Caco-2 (cell line): ENCODE measurements around the gene ZNF680. TPM values are rescaled to one million over a fixed set of nuclear protein-coding genes. Genes with fewer than 3 reads are reported as not detected.

Experiments
- BruUV-seq: library from RNA; stranded (reverse); fragments of 400-500 nt; replicated peaks from 2 replicates; lab custom pipeline; 2021; lab: Mats Ljungman, UMichigan
- CTCF ChIA-PET: fragments of 300-600 bp; sonication (Branson Sonifier 250); formaldehyde crosslinking; loops from one replicate; lab custom pipeline; 2022; ENCODE audit warnings: antibody characterized with exemption; lab: Charles Lee
- POLR2A ChIA-PET: fragments of 300-600 bp; sonication (Branson Sonifier 250); formaldehyde crosslinking; loops from one replicate; lab custom pipeline; 2022; ENCODE audit warnings: antibody characterized with exemption; lab: Charles Lee
- DNase-seq, 2 experiments: peaks; one replicate each; pipeline versions ENCODE4 v3.0.0 to v3.0.0-alpha.2; 2020 to 2022
- H3K27me3 ChIP-seq: replicated peaks from 2 replicates; pipeline ENCODE4 v1.6.0; 2011; ENCODE audit warnings: low read length; ENCODE audit not compliant: control insufficient read depth, insufficient read depth
- H3K36me3 ChIP-seq: 2 replicates; pipeline ENCODE4 v1.5.1; 2011; ENCODE audit warnings: low read length; ENCODE audit not compliant: control insufficient read depth, insufficient read depth
- H3K4me1 ChIP-seq: fragments of 250-450 bp; sonication (Bioruptor Pico); 2 replicates; pipeline ENCODE4 v1.5.1; 2020; ENCODE audit warnings: mild to moderate bottlenecking
- H3K4me3 ChIP-seq: 2 replicates; pipeline ENCODE4 v1.5.1; 2011; ENCODE audit warnings: low read depth, mild to moderate bottlenecking, control low read depth, low read length
- H3K9me3 ChIP-seq: fragments of 250-450 bp; sonication (Bioruptor Pico); 2 replicates; pipeline ENCODE4 v1.5.1; 2020; ENCODE audit warnings: mild to moderate bottlenecking, moderate library complexity
- H3K27ac Mint-ChIP-seq: one replicate; pipeline ENCODE4 v1.8.0; 2022; ENCODE audit warnings: mixed read lengths; ENCODE audit not compliant: unreplicated experiment
- H3K27me3 Mint-ChIP-seq: one replicate; pipeline ENCODE4 v1.8.0; 2022; ENCODE audit warnings: mixed read lengths; ENCODE audit not compliant: insufficient read depth, unreplicated experiment
- H3K36me3 Mint-ChIP-seq: one replicate; pipeline ENCODE4 v1.8.0; 2022; ENCODE audit warnings: mild to moderate bottlenecking, mixed read lengths; ENCODE audit not compliant: insufficient read depth, unreplicated experiment
- H3K4me1 Mint-ChIP-seq: one replicate; pipeline ENCODE4 v1.8.0; 2022; ENCODE audit warnings: low read depth, mixed read lengths; ENCODE audit not compliant: unreplicated experiment
- H3K4me3 Mint-ChIP-seq: one replicate; pipeline ENCODE4 v1.8.0; 2022; ENCODE audit warnings: mild to moderate bottlenecking, moderate library complexity, mixed read lengths; ENCODE audit not compliant: unreplicated experiment
- H3K9me3 Mint-ChIP-seq: one replicate; pipeline ENCODE4 v1.8.0; 2022; ENCODE audit warnings: mixed read lengths; ENCODE audit not compliant: unreplicated experiment
- CTCF ChIP-seq, 2 experiments: fragments of 200-600 bp in 1 of 2; IDR thresholded peaks; 1 replicate in 1 of 2; 2 replicates in 1 of 2; pipeline versions ENCODE4 v1.5.1 to v1.8.0; 2011 to 2022; ENCODE audit warnings: antibody characterized with exemption in 1 of 2, control low read depth in 1 of 2, inconsistent platforms in 1 of 2, low read depth in 1 of 2, low read length in 1 of 2, mild to moderate bottlenecking in 1 of 2, moderate library complexity in 1 of 2; ENCODE audit not compliant: insufficient read depth in 1 of 2, severe bottlenecking in 1 of 2, unreplicated experiment in 1 of 2
- intact Hi-C: fragments of 100-400 bp; cut with micrococcal nuclease; formaldehyde crosslinking; loops from one replicate; pipeline ENCODE4 v1.10.0; 2022; ENCODE audit not compliant: unreplicated experiment
- total RNA-seq: library from RNA; stranded (reverse); gene quantifications from 2 replicates; pipeline ENCODE4 v1.2.3, GENCODE V29; 2022

Gene ZNF680
- total RNA-seq, 1 experiment from 2014 or later, result 13.1 TPM

GRCh38 chr7:64562256-64562625 lies 630 bp downstream of the ZNF680 start:
- H3K4me3 ChIP-seq, result peak overlapping the region; percentile 75
- DNase-seq, result no peak
- Mint-ChIP-seq H3K4me1 (peaks cover 12% of the 10 kb centered on the region), H3K36me3 (peaks cover 41% of the 10 kb centered on the region), H3K27me3 (no peaks in the 10 kb centered on the region), H3K27ac (peak overlapping the region; percentile 100), H3K4me3 (peak overlapping the region; percentile 99), H3K9me3 (peaks cover 20% of the 10 kb centered on the region)
- no peaks in the 10 kb centered on the region for H3K36me3 ChIP-seq
- TF ChIP-seq CTCF (IDR thresholded peaks at IDR 0.05; ENCODE audit: insufficient read depth in 1 of 2, low read depth in 1 of 2, low read length in 1 of 2, severe bottlenecking in 1 of 2, unreplicated experiment in 1 of 2), result no peak
- H3K27me3 ChIP-seq, result no peaks in the 10 kb centered on the region
- H3K9me3 ChIP-seq, result peaks cover 11% of the 10 kb centered on the region; the same call in 1 of the 2 replicates
- BruUV-seq, result no TSS peak
- POLR2A ChIA-PET, result no interaction called here
- intact Hi-C loops, result loop anchor here (2.0 to 10.0 kb wide), 3 partner anchors 47 to 135 kb away; partner anchors contain the start of gene ZNF107
- CTCF ChIA-PET, result no interaction called here
- H3K4me1 ChIP-seq, result no peaks in the 10 kb centered on the region

- no peak for DNase-seq
- ChIA-PET POLR2A (no interaction called here), CTCF (no interaction called here)
- Histone ChIP-seq H3K9me3 (peaks cover 17% of the 10 kb centered on the region; the same call in 1 of the 2 replicates), H3K36me3 (no peaks in the 10 kb centered on the region), H3K4me1 (no peaks in the 10 kb centered on the region), H3K27me3 (no peaks in the 10 kb centered on the region), H3K4me3 (no peak overlapping the region)
- H3K36me3 Mint-ChIP-seq, result peaks cover 56% of the 10 kb centered on the region
- peak overlapping the region; percentile 1 for H3K27ac Mint-ChIP-seq
- no TSS peak for BruUV-seq
- peaks cover 12% of the 10 kb centered on the region for H3K4me1 Mint-ChIP-seq
- TF ChIP-seq CTCF (IDR thresholded peaks at IDR 0.05; ENCODE audit: insufficient read depth in 1 of 2, low read depth in 1 of 2, low read length in 1 of 2, severe bottlenecking in 1 of 2, unreplicated experiment in 1 of 2), result no peak
- peaks cover 24% of the 10 kb centered on the region for H3K9me3 Mint-ChIP-seq
- intact Hi-C loops, result no loop called here
- no peak overlapping the region for H3K4me3 Mint-ChIP-seq
- no peaks in the 10 kb centered on the region for H3K27me3 Mint-ChIP-seq
Observed at GRCh38 chr7:64559206-64559605, 3.7 kb downstream of the ZNF680 start.

- intact Hi-C loops, result no loop called here
- peak overlapping the region; percentile 1 for H3K27ac Mint-ChIP-seq
- no peaks in the 10 kb centered on the region for H3K4me1 ChIP-seq
- ChIA-PET POLR2A (no interaction called here), CTCF (no interaction called here)
- peaks cover 56% of the 10 kb centered on the region for H3K36me3 Mint-ChIP-seq
- no peaks in the 10 kb centered on the region for H3K27me3 ChIP-seq
- DNase-seq, result no peak
- peaks cover 24% of the 10 kb centered on the region for H3K9me3 Mint-ChIP-seq
- H3K9me3 ChIP-seq, result peaks cover 17% of the 10 kb centered on the region; the same call in 1 of the 2 replicates
- no peaks in the 10 kb centered on the region for H3K27me3 Mint-ChIP-seq
- H3K4me3 ChIP-seq, result no peak overlapping the region
- H3K4me1 Mint-ChIP-seq, result peaks cover 9% of the 10 kb centered on the region
- TF ChIP-seq CTCF (IDR thresholded peaks at IDR 0.05; ENCODE audit: insufficient read depth in 1 of 2, low read depth in 1 of 2, low read length in 1 of 2, severe bottlenecking in 1 of 2, unreplicated experiment in 1 of 2), result no peak
- H3K4me3 Mint-ChIP-seq, result no peak overlapping the region
- no TSS peak for BruUV-seq
- no peaks in the 10 kb centered on the region for H3K36me3 ChIP-seq
Observed at GRCh38 chr7:64558781-64559180, 4.1 kb downstream of the ZNF680 start.
